Keratinocyte (primary cell): Measurements from ENCODE around the gene NFATC3. TPM values are rescaled to one million over a fixed set of nuclear protein-coding genes. Genes with fewer than 3 reads are reported as not detected.

Experiments
- DNase-seq: peaks from one replicate; pipeline ENCODE4 v3.0.0-alpha.2; 2011; ENCODE audit warnings: low read depth, missing footprints, low spot score
- FAIRE-seq: peaks from 2 replicates; lab custom pipeline; 2011; peaks lifted over from hg19 to GRCh38; lab: Jason Lieb, UNC
- H2AFZ ChIP-seq: 2 replicates; pipeline ENCODE4 v1.6.0; 2012; ENCODE audit warnings: low read length, control low read depth, inconsistent platforms; ENCODE audit not compliant: control insufficient read depth
- H3K27ac ChIP-seq: 2 replicates; pipeline ENCODE4 v1.5.1; 2011; ENCODE audit warnings: low read length; ENCODE audit not compliant: control insufficient read depth, insufficient read depth
- H3K27me3 ChIP-seq: 3 replicates; pipeline ENCODE4 v1.6.0; 2011; ENCODE audit warnings: low read length; ENCODE audit not compliant: control insufficient read depth, insufficient read depth; ENCODE audit errors: extremely low read depth
- H3K36me3 ChIP-seq, 2 experiments: 2 replicates in 1 of 2; 3 replicates in 1 of 2; pipeline ENCODE4 v1.5.1; 2011; ENCODE audit warnings: low read length in 2 of 2, mild to moderate bottlenecking in 1 of 2; ENCODE audit not compliant: control insufficient read depth in 2 of 2, insufficient read depth in 2 of 2; ENCODE audit errors: extremely low read depth in 1 of 2
- H3K4me1 ChIP-seq: 3 replicates; pipeline ENCODE4 v1.5.1; 2011; ENCODE audit warnings: low read length; ENCODE audit not compliant: control insufficient read depth, insufficient read depth; ENCODE audit errors: extremely low read depth
- H3K4me2 ChIP-seq: 3 replicates; pipeline ENCODE4 v1.6.0; 2011; ENCODE audit warnings: low read depth, low read length; ENCODE audit not compliant: control insufficient read depth, insufficient read depth; ENCODE audit errors: extremely low read depth
- H3K4me3 ChIP-seq, 3 experiments: fragments of 200-600 bp in 1 of 3; sonication (generic) in 1 of 3; 2 replicates in 2 of 3; 3 replicates in 1 of 3; pipeline ENCODE4 v1.5.1; 2011 to 2016; ENCODE audit warnings: low read length in 3 of 3, mild to moderate bottlenecking in 3 of 3, control low read depth in 2 of 3, inconsistent platforms in 1 of 3, low read depth in 1 of 3, mixed read lengths in 1 of 3, mixed run types in 1 of 3, moderate library complexity in 1 of 3; ENCODE audit not compliant: control insufficient read depth in 2 of 3, insufficient read depth in 2 of 3; ENCODE audit errors: extremely low read depth in 1 of 3
- H3K79me2 ChIP-seq: 2 replicates; pipeline ENCODE4 v1.6.0; 2012; ENCODE audit warnings: low read length; ENCODE audit not compliant: control insufficient read depth, insufficient read depth
- H3K9ac ChIP-seq: 3 replicates; pipeline ENCODE4 v1.6.0; 2011; ENCODE audit warnings: low read length; ENCODE audit not compliant: control insufficient read depth, insufficient read depth; ENCODE audit errors: extremely low read depth
- H3K9me1 ChIP-seq: 3 replicates; pipeline ENCODE4 v1.6.0; 2011; ENCODE audit warnings: low read length; ENCODE audit not compliant: control insufficient read depth, insufficient read depth; ENCODE audit errors: extremely low read depth
- H3K9me3 ChIP-seq: 2 replicates; pipeline ENCODE4 v1.5.1; 2012; ENCODE audit warnings: low read depth, low read length; ENCODE audit not compliant: control insufficient read depth
- H4K20me1 ChIP-seq: 3 replicates; pipeline ENCODE4 v1.6.0; 2011; ENCODE audit warnings: low read length; ENCODE audit not compliant: control insufficient read depth, insufficient read depth; ENCODE audit errors: extremely low read depth
- EZH2 ChIP-seq: IDR thresholded peaks from one replicate; pipeline ENCODE4 v1.6.1; 2012; ENCODE audit warnings: inconsistent platforms, mild to moderate bottlenecking, low read length, moderate library complexity
- dilution Hi-C: fragments of 300-500 bp; cut with MboI; formaldehyde crosslinking; loops from one replicate; pipeline ENCODE4 v1.7.0; 2020; ENCODE audit warnings: low sequenced_read_pairs; ENCODE audit not compliant: extremely low pct_ligation_motif_present
- polyA plus RNA-seq, 5 experiments: library from polyadenylated mRNA; depleted of rRNA in 3 of 5; stranded (reverse) in 3 of 5; stranded (forward) in 1 of 5; unstranded in 1 of 5; fragments of >200 nt; gene quantifications; 1 replicate in 1 of 5; 2 replicates in 3 of 5; 3 replicates in 1 of 5; pipeline versions ENCODE4 v1.2.1 to v1.2.3, GENCODE V29; 2011 to 2012; ENCODE audit warnings: missing spikeins in 2 of 5, low read depth in 1 of 5, low replicate concordance in 1 of 5
- TF ChIP-seq, protein P1 (sequence below), 3 experiments: IDR thresholded peaks in 1 of 3; conservative IDR thresholded peaks in 1 of 3; optimal IDR thresholded peaks in 1 of 3; 2 replicates in 2 of 3; 3 replicates in 1 of 3; pipeline versions ENCODE3 to v1.5.1; 2011; ENCODE audit warnings: low read length in 3 of 3, mild to moderate bottlenecking in 3 of 3, moderate library complexity in 2 of 3, control low read depth in 1 of 3, inconsistent platforms in 1 of 3; ENCODE audit not compliant: insufficient read depth in 2 of 3; ENCODE audit errors: extremely low read depth in 1 of 3

NFATC3 gene
- polyA plus RNA-seq, 1 donor (not counting 4 experiments of a cell fraction or from before 2014, with no cell fraction given): 11.5 TPM

- H3K4me2 ChIP-seq: no peak overlapping the region
- H2AFZ ChIP-seq: no peak overlapping the region
- H3K36me3 ChIP-seq: no peaks in the 10 kb centered on the region
- no peak overlapping the region for H3K9ac ChIP-seq
- H4K20me1 ChIP-seq: no peaks in the 10 kb centered on the region
- no peaks in the 10 kb centered on the region for H3K27me3 ChIP-seq
- no peaks in the 10 kb centered on the region for H3K9me3 ChIP-seq
- no peak overlapping the region for H3K27ac ChIP-seq
- H3K9me1 ChIP-seq: no peaks in the 10 kb centered on the region
- DNase-seq: no peak
- dilution Hi-C loops: no loop called here
- FAIRE-seq: no peak
- H3K4me3 ChIP-seq: no peak overlapping the region
- H3K4me1 ChIP-seq: no peaks in the 10 kb centered on the region
- no peak for TF ChIP-seq EZH2
- TF ChIP-seq, protein P1, sequence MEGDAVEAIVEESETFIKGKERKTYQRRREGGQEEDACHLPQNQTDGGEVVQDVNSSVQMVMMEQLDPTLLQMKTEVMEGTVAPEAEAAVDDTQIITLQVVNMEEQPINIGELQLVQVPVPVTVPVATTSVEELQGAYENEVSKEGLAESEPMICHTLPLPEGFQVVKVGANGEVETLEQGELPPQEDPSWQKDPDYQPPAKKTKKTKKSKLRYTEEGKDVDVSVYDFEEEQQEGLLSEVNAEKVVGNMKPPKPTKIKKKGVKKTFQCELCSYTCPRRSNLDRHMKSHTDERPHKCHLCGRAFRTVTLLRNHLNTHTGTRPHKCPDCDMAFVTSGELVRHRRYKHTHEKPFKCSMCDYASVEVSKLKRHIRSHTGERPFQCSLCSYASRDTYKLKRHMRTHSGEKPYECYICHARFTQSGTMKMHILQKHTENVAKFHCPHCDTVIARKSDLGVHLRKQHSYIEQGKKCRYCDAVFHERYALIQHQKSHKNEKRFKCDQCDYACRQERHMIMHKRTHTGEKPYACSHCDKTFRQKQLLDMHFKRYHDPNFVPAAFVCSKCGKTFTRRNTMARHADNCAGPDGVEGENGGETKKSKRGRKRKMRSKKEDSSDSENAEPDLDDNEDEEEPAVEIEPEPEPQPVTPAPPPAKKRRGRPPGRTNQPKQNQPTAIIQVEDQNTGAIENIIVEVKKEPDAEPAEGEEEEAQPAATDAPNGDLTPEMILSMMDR (optimal IDR thresholded peaks at IDR 0.05 in 1 of 3, IDR thresholded peaks at IDR 0.05 in 1 of 3, conservative IDR thresholded peaks at IDR 0.05 in 1 of 3; ENCODE audit: extremely low read depth in 1 of 3, insufficient read depth in 2 of 3, low read length in 3 of 3): no peak
- H3K79me2 ChIP-seq: peaks cover 1% of the 10 kb centered on the region
Observed at GRCh38 chr16:68134644-68135043, 49.5 kb downstream of the NFATC3 start.

DNA sequence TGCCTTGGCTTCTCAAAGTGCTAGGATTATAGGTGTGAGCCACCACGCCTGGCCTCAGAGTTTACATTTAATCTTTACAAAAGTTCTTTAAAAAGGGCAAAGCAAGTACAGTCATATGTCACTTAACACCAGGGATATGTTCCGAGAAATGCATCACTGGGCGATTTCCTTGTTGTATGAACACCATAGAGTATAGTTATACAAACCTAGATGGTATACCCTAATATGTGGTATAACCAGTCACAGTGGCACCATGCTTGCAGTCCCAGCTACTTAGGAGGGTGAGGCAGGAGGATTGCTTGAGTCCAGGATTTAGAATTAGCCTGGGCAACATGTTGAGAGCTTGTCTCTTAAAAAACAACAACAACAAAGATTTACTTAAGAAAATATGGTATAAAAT, 51.3 kb downstream of the NFATC3 start:
- dilution Hi-C loops: no loop called here
- Histone ChIP-seq H3K36me3 (no peaks in the 10 kb centered on the region), H3K4me2 (no peak overlapping the region), H3K4me3 (no peak overlapping the region), H3K9me1 (no peaks in the 10 kb centered on the region), H3K4me1 (no peaks in the 10 kb centered on the region), H3K27ac (no peak overlapping the region), H4K20me1 (no peaks in the 10 kb centered on the region), H3K9me3 (no peaks in the 10 kb centered on the region), H2AFZ (no peak overlapping the region), H3K27me3 (no peaks in the 10 kb centered on the region), H3K79me2 (peaks cover 4% of the 10 kb centered on the region), H3K9ac (no peak overlapping the region)
- TF ChIP-seq, protein P1 (optimal IDR thresholded peaks at IDR 0.05 in 1 of 3, IDR thresholded peaks at IDR 0.05 in 1 of 3, conservative IDR thresholded peaks at IDR 0.05 in 1 of 3; ENCODE audit: extremely low read depth in 1 of 3, insufficient read depth in 2 of 3, low read length in 3 of 3): no peak
- DNase-seq (no peak), FAIRE-seq (no peak)
